ENCODE measurements around the gene NOD1.

GRCh38 chr7:30472081-30472783, 6.4 kb downstream of the NOD1 start:
- TF ChIP-seq CTCF (IDR thresholded peaks at IDR 0.05) (no peak), POLR2A (IDR thresholded peaks at IDR 0.05) (no peak)

Data from tibial nerve (tissue), 3 donors.